GM21526 (cell line): Measurements from ENCODE around the gene TTLL8.
"Not testable (repeated sequence)": the region's sequence is repeated elsewhere in the genome, so short reads cannot be mapped to it uniquely, and the experiment has no call there.

ENCODE experiments used
- ATAC-seq: cut with Tn5 transposase; IDR thresholded peaks from one replicate; pipeline ENCODE4 v1.9.1; 2021; ENCODE audit warnings: moderate library complexity; ENCODE audit not compliant: unreplicated experiment, low FRiP score

The TTLL8 gene

DNA sequence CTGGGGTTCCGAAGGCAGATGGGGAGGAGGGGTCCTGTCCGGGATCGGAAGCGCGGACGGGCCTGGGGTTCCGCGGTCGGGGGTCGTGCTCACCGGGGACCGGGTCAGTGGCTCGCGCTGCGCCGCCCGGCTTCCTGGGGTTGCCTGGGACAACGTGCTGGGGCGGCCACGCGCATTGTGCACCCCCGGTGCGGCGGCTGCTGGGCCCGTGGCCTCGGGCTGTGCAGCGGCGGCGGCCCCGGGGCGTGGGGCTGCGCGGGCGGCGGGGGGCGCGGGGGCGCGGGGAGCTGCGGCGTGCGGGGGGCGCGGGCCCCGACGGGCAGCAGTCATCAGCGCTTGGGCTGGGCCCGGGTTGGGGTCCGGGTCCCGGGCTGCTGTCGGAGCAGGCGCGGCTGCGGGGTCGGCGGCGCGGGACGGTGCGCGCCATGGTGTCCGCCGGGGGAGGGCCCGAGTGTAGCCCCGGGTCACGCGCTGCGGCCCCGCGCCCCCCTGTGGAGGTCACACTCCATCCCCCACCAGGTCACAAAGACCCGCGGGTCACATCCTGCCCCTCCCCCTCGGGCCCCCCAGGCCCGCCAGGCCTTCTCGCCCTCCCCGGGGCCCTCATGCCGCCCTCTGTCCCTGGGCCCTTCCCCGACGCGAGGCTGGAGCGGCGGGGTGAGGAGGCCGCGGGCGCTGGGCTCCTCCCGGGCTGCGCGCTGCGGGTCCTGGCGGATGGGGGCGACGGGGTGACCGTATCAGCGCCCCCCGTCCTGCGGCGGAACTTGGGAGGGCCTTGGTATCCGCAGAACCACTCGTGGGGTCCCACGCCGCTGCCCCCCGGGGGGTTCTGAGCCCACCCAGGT lies at the start of gene TTLL8:
TTLL8 (minus strand) TSS at position 238 of the 845 bp plus-strand sequence.
- ATAC-seq: no peak

DNA sequence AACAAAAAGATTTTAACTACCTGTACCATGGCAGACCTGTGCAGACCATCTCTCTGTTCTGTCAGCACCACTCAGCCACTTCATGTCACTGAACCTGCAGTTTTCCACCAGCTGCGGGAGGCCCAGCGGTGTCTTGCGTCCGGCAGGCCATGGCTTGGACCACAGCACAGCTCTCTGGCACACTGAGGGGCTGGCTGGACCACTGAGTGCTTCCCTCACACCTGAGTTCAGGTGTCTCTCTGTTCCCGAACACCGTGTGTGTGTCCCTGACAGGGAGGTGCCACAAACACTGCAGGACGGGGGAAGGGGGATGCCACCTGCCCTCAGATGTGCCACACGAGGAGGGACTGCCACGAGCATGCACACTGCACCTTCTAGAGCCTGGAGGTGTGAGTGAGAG lies 49.4 kb upstream of the TTLL8 start:
- ATAC-seq: no peak

DNA sequence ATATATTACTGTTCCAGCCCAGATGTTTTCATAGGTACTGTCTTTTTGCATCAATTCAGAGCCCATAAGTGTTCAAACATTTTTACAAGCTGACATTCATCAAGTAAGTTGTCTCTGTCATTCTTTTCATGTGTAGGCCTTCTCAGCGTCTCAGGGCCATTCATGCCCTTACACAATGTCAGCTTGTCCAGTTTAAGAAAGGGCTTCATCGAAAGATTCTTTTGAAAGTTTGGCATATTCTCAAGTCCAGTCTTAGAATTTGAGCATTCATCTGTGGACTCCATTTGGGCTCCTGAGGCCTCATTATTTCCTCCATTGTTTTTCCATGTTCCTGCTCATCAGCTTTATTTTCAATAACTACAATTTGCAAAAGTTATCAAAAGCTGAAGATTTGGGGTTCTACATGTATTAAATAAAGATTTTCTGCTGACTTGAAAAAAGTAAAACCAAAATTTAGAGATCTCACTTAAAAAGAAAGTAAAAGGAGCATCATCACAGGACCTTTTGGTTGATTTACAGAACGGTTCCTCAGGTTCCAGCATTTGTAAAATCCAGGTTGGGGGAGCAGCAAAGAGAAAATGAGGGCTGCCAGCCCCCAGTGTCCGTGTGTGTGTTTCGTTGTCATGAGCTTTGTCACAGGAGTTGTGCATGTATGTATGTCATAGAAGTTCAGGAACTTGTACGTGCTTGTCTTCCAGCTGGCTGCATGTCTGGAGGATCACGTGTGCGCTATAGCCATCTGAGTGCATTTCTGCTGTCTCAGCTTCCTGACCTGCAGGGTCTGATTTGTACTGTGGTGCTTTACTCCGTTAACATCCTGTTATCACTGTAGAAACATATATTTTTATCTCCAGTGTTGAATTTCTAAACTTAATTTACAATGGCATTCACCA lies 47.4 kb upstream of the TTLL8 start:
- ATAC-seq: no peak

DNA sequence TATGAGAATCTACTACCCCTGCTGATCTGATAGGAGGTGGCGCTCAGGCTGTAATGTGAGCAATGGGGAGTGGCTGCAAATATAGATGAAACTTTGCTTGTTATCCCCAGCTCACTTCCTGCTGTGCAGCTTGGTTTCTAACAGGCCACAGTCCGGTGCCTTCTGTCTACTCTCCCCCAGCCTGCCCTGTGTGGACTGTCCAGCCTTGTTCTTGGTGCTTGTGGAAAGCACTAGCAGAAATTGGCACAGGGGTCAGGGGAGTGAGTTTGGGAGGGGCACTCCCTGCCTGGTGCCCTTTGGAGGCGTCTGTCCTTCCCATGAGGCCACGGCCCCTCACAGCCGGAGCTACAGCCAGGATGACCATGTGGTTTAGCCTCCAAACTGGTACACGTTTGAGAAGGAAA lies 46.0 kb upstream of the TTLL8 start:
- ATAC-seq: no peak

DNA sequence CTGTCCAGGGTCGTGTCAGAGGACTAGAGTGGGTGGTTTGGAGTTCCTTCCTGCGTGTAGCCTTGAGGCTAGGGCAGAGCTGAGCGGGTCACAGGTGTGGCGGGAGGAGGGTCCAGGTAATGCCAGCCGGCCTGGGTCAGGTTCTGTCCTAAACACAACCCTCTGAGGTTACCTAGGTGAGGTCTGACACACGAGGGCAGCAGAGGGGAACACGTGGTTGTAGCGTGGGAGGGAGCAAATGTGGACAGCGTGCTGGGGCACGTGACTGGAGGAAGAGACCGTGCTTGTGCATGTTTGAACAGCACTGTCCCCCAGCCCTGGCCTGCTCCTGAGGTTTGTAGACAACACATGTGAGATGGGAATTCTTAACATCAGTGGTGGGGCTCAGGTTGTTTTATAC lies 44.8 kb upstream of the TTLL8 start:
- no peak for ATAC-seq

DNA sequence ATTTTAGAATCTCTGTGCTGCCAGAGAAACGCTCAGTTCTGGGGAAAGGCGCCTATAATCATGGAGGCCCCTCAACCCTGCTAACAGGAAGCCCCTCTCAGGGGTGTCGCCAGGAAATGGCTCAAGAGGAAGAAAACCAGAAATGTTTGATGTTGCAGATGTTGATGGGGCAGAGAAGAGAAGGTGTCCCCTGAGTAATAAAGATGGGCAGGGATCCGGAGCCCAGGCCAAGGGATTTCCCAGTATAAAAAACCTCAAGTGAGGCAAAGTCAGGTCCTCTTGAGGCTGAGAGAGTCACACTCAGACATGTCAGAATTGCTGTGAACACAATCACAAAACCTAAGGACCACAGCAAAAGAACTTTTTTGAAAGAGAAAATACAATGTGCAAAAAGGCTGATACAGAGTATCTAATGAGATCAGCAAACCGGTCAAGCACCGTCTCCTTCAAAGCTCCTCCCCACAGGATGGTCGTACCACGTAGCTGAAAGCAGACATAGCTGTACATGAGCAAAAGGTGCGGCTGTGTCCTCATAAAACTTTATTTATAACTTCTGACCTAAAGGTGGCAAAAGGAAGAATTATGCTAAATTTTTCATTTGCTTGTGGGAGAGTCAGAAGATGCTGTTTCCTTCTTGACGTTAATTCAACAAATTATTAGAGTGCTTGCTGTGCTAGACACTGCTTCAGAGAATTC lies 43.9 kb upstream of the TTLL8 start:
- ATAC-seq: no peak

DNA sequence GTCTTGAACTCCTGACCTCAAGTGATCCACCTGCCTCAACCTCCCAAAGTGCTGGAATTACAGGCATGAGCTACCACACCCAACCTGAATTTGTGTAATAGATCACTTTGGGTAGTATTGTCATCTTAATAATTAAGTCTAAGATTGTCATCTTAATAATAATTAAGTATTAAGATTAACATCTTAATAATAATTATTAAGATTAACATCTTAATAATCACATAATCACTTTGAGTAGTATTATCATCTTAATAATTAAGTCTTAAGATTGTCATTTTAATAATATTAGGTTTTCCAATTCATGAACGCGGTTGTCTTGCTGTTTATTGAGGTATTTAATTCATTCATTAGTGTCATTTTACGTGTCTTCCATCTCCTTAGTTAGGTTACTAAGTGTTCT lies 40.0 kb upstream of the TTLL8 start:
- no peak for ATAC-seq

DNA sequence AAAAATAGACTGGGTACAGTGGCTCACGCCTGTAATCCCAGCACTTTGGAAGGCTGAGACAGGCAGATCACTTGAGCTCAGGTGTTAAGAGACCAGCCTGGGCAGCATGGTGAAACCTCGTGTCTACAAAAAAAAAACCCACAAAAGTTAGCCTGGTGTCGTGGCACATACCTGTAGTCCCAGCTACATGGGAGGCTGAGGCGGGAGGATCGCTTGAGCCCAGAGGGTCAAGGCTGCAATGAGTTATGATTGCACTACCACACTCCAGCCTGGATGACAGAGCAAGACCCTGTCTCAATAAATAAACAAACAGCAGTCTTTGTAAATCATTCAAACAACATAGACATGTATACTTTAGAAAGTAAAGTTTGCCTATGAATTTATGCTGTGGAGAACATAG lies 34.2 kb upstream of the TTLL8 start:
- ATAC-seq: no peak

DNA sequence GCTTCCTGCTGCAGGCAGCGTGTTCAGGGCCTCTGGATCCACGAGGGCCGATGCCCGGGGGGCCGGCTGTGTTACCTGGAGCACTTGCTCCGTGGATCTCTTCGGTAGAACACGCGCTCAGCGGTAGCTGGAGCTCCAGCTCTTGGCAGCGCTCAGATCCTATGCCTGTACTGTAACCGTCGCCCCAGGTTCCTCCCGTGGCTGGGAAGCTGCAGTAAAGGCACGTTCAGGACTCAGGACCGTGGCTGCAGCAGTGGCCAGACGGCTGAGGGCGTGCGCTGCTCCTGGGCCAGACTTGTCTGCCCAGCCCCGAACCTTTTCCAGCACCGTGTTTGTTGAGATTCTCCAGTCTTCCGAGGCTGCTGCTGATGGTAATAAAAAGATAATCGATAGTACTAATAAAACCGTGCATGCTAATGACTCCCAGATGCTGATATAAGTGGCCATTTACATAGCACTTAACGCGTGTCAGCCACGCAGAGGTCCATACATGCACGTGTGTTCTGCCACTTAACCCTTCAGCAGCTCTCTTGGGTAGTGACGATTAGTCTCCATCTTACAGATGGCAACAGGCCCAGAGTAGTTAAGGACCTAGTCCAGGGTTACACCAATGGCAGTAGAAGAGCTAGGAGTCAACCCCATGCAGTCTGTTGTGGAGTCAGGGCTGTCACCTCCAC lies 33.1 kb upstream of the TTLL8 start:
- ATAC-seq: no peak

DNA sequence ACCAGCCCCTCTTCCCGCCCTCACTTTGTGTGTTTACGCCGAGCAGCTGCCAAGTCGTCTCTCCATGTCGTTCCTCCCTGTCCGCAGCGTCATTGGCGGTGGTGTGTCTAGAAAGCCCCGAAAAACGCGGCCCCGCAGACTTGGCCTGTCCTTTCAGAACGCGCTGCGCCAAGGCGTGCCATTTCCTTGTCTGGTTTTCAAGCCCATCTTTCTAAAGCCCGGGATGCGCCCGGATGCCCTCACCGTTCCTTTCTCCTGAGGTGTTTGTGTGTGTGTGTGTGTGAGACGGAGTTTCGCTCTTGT lies 32.3 kb upstream of the TTLL8 start:
- ATAC-seq: no peak

DNA sequence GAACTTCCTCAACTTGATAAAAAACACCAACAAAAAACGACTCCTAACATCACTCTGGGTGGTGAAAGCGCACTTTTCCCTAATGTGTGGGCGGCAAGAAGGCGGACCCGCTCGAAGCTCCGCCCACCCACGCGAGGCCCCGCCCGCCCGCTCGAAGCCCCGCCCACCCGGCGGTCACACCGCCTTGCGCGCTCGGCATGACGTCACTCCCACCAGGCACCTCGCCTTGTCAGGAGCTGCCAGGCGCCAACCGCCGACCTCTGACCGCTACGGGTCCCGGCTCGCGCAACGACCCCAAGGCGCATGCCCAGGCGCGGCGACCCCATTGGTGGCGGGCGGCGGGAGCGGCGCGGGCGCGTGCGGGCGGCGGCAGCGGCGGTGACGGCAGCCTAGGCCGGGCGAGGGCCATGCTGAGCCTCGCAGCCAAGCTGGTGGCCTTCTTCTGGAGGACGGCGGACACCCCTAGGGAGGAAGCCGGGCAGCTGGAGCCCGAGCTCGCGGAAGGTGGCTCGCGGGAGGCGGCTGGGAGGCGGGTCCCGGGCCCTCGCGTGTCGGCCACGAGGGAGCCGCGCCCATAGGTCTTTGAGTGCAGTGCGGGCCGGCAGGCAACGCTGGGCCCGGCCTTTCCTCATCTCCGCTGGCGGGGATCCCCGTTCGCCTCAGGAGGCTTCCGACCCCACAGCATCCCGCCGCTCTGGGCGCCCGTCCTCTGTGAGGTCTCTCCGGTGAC lies 31.7 kb upstream of the TTLL8 start, which contains the start of gene MOV10L1:
MOV10L1 (plus strand) TSS at position 325 of the 730 bp plus-strand sequence; CDS start at position 408, 83 bp downstream.
- no peak for ATAC-seq

DNA sequence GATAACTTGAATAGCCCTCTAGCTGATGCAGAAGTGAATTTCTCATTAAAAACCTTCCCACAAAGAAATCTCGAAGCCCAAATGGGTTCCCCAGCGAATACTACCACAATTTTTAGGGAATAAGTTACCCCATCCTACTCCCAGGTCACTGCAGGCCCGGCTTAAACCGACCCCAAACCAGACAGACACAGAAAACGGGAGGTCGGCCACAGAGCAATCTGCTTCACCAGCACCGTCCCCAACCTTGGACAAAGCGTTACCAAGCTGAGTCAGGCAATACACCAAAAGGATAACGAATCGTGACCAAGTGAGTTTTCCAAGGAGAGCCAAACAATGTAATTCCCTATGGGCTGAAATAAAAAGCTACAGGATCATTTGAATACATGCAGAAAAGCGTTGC lies 31.1 kb upstream of the TTLL8 start:
- no peak for ATAC-seq

DNA sequence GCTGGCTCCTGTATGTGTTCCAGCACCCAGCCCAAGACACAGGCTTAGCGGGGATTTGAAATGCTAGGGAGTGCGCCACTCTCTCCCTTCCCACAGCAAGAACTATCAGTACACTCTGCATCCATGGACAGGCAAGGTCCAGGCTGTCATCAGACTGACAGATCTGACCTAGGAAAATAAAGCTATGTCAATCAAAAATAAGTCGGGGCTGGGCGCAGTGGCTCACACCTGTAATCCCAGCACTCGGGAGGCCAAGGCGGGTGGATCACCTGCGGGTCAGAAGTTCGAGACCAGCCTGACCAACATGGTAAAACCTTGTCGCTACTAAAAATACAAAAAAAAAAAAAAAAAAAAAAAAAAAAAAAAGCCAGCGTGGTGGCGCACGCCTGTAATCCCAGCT lies 30.0 kb upstream of the TTLL8 start:
- ATAC-seq: no peak

DNA sequence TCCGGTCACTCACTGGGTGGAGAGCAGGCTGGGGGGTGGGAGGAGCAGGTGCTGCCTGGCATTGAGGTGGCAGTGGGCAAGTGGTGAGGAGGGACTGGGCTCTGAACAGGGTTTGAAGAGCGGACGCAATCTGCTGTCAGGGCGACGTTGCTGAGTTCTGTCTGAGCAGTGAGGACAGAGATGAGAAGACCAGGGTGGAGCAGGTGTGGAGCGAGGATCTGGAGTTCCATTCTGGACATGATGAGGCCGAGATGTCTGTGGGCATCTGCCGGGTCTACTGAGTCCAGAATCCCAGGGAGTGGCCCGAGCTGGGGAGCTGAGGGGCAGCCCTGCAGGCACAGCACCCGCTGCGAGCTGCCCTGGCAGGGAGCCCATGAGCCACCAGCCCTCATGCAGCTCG lies 29.5 kb upstream of the TTLL8 start:
- no peak for ATAC-seq

DNA sequence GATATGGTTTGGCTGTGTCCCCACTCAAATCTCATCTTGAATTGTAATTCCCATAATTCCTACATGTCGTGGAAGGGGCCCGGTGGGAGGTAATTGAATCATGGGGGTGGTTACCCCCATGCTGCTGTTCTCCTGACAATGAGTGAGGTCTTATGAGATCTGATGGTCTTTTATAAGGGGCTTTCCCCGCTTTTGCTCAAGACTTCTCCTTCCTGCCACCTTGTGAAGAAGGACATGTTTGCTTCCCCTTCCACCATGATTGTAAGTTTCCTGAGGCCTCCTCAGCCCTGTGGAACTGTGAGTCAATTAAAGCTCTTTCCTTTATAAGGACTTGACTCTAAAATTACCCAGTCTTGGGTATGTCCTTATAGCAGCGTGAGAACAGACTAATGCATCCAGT lies 28.9 kb upstream of the TTLL8 start:
- ATAC-seq: not testable (repeated sequence)

DNA sequence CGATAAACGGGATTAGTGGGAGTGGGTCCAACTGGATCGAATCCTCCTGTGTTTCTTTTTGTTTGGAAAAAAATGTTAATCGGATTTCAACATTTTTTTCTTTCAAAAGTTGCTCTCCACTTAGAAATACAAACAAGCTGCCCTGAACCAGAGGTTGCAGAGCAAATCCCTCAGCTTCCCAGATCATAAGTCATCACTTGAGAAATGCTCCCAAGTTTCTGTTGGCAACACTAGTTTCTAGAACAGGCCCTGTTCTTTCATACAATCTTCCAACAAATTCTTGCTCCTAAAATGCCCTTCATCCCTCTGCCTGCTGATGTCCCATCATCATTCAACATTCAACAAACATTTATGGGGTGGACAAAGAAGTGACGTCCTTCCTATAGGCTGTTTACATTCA lies 28.4 kb upstream of the TTLL8 start:
- ATAC-seq: no peak

DNA sequence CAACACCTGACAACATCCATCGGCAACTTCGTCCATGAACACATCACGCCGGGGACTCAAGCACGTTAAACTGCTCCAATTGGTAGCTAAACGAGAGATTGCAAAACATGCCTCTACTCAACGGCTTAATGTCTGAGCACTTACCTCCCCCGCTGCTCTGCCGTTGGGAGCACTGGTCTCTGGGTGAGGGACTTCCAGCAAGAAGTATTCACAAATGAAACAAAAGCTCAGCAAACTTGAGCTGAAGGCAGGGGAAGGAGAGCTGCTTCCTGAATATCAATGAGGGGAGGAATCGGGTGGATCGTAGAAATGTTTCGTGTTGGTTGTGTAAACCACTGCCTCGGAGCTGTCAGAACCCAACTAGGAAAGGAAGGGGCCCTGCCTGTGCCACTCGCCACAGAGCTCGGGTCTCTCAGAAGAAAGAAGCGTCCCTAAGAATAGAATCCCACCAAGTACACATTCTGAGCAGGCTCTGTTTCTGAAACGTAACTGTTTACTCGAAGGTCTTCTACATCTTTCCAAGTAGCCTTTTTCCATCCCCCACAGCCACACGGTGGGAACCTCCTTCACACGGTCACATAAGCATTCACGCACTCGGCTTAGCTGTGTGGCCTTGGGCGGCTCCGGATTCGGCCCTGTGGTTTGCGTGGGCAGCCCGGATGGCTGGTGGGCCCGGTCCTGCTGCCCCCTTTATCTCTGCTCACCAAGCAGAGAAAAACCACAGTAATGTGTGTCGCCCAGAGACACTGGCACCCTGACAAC lies 27.3 kb upstream of the TTLL8 start, which contains the start of gene MLC1:
MLC1 (minus strand) TSS at position 216 of the 762 bp plus-strand sequence. CDS start 524 bp downstream, outside the sequence.
- ATAC-seq: no peak

DNA sequence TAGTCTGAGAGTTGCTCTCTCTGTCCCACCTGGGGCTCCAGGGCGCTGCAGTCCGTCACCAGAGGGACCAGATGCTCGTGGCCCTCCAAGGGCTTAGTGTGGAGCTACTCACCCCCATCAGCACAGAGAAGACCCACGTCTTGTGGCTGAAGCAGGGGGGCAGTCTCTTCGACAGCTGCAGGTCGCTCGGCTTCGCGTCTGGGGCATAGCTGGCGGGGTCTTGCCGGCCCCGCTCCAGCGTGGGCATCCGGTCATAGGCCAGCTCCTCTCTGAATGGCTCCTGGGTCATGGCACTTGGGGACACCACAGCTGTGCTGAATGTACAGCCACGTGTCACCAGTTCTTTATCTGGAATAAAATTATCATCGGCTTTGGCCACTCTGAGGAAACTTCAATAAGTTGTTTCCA lies 26.5 kb upstream of the TTLL8 start:
- ATAC-seq: no peak

DNA sequence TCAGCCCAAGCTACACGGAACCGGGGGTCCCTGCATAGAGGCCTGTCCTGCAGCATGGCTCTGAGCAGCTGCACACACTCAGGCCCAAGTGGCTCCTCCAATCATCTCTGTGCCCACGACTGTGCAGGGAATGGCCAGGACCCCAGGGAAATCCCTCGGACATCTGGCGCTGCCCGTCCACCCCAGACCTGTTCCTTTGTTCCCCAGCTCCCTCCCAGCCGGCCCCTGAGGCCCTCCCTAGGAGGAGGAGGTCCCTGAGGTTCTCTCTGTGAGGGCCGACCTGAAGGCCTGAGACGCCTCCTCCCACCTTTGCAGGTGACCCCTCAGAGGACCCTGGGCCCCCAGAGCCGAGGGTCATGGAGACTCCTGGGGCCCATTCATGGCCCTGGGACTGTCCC lies 26.0 kb upstream of the TTLL8 start:
- no peak for ATAC-seq
